Endothelial cell of umbilical vein (primary cell): ENCODE data around the gene CHRND. TPM values are rescaled to one million over a fixed set of nuclear protein-coding genes. Genes with fewer than 3 reads are reported as not detected.

Experiments
- BruUV-seq: library from RNA; stranded (reverse); fragments of 400-500 nt; replicated peaks from 2 replicates; lab custom pipeline; 2021; lab: Mats Ljungman, UMichigan
- CTCF ChIA-PET: fragments of 300-600, 350-600 bp; sonication (Branson Sonifier 250); formaldehyde crosslinking; loops from one replicate; lab custom pipeline; 2021; ENCODE audit warnings: antibody characterized with exemption, inconsistent platforms; lab: Charles Lee
- POLR2A ChIA-PET: fragments of 300-600, 350-600 bp; sonication (Branson Sonifier 250); formaldehyde crosslinking; loops from one replicate; lab custom pipeline; 2021; ENCODE audit warnings: antibody characterized with exemption, inconsistent platforms; lab: Charles Lee
- DNase-seq: peaks from one replicate; pipeline ENCODE4 v3.0.0-alpha.2; 2011; ENCODE audit warnings: low read depth, low spot score
- FAIRE-seq: peaks from 2 replicates; lab custom pipeline; 2011; peaks lifted over from hg19 to GRCh38; lab: Jason Lieb, UNC
- H2AFZ ChIP-seq: 2 replicates; pipeline ENCODE4 v1.6.0; 2012; ENCODE audit warnings: low read depth, low read length, control low read depth, inconsistent platforms
- H3K27ac ChIP-seq: 2 replicates; pipeline ENCODE4 v1.5.1; 2011; ENCODE audit warnings: low read depth, mild to moderate bottlenecking, control low read depth, low read length, moderate library complexity; ENCODE audit not compliant: insufficient read depth
- H3K27me3 ChIP-seq, 2 experiments: 2 replicates each; pipeline versions ENCODE4 v1.6.0 to v1.6.1; 2011; ENCODE audit warnings: low read length in 2 of 2, mixed read lengths in 1 of 2; ENCODE audit not compliant: control insufficient read depth in 2 of 2, insufficient read depth in 2 of 2
- H3K36me3 ChIP-seq, 2 experiments: 2 replicates in 1 of 2; 3 replicates in 1 of 2; pipeline ENCODE4 v1.5.1; 2011; ENCODE audit warnings: low read length in 2 of 2, mild to moderate bottlenecking in 1 of 2, moderate library complexity in 1 of 2; ENCODE audit not compliant: control insufficient read depth in 2 of 2, insufficient read depth in 2 of 2; ENCODE audit errors: extremely low read depth in 1 of 2
- H3K4me1 ChIP-seq: 3 replicates; pipeline ENCODE4 v1.5.1; 2011; ENCODE audit warnings: mild to moderate bottlenecking, low read length; ENCODE audit not compliant: control insufficient read depth, insufficient read depth; ENCODE audit errors: extremely low read depth
- H3K4me2 ChIP-seq: 2 replicates; pipeline ENCODE4 v1.6.1; 2011; ENCODE audit warnings: low read length, control low read depth, mixed read lengths; ENCODE audit not compliant: insufficient read depth
- H3K4me3 ChIP-seq, 3 experiments: fragments of 200-600 bp in 1 of 3; sonication (generic), shearing (Covaris generic) in 1 of 3; replicated peaks in 1 of 3; 2 replicates each; pipeline ENCODE4 v1.5.1; 2011 to 2016; ENCODE audit warnings: control low read depth in 3 of 3, low read length in 3 of 3, mild to moderate bottlenecking in 2 of 3, inconsistent platforms in 1 of 3, low read depth in 1 of 3, moderate library complexity in 1 of 3; ENCODE audit not compliant: insufficient read depth in 1 of 3
- H3K79me2 ChIP-seq: 2 replicates; pipeline ENCODE4 v1.6.0; 2012; ENCODE audit warnings: low read length, inconsistent platforms; ENCODE audit not compliant: control insufficient read depth, insufficient read depth
- H3K9ac ChIP-seq: replicated peaks from 2 replicates; pipeline ENCODE3; 2011; ENCODE audit warnings: low read length, control low read depth; ENCODE audit not compliant: insufficient read depth; ENCODE audit errors: extremely low read depth
- H3K9me1 ChIP-seq: replicated peaks from 3 replicates; pipeline ENCODE4 v1.6.0; 2011; ENCODE audit warnings: mild to moderate bottlenecking, low read length; ENCODE audit not compliant: control insufficient read depth, insufficient read depth; ENCODE audit errors: extremely low read depth
- H3K9me3 ChIP-seq: replicated peaks from 2 replicates; pipeline ENCODE4 v1.5.1; 2012; ENCODE audit warnings: low read length, inconsistent platforms; ENCODE audit not compliant: control insufficient read depth, insufficient read depth
- H4K20me1 ChIP-seq: replicated peaks from 2 replicates; pipeline ENCODE3; 2011; ENCODE audit warnings: mild to moderate bottlenecking, low read length; ENCODE audit not compliant: control insufficient read depth, insufficient read depth; ENCODE audit errors: extremely low read depth
- CTCF ChIP-seq, 2 donors: IDR thresholded peaks; 1 replicate in 1 of 2; 2 replicates in 1 of 2; pipeline ENCODE4 v1.5.1; 2011; ENCODE audit warnings: low read length in 2 of 2, mild to moderate bottlenecking in 2 of 2, moderate library complexity in 2 of 2, control low read depth in 1 of 2, inconsistent platforms in 1 of 2, low read depth in 1 of 2; ENCODE audit not compliant: insufficient read depth in 1 of 2; ENCODE audit errors: extremely low read depth in 1 of 2
- EZH2 ChIP-seq: IDR thresholded peaks from 2 replicates; pipeline ENCODE4 v1.6.1; 2012; ENCODE audit warnings: borderline replicate concordance, low read depth, mild to moderate bottlenecking, moderate library complexity, low read length, inconsistent platforms; ENCODE audit not compliant: severe bottlenecking
- FOS ChIP-seq: IDR thresholded peaks from 2 replicates; pipeline ENCODE4 v1.6.1; 2011; ENCODE audit warnings: mild to moderate bottlenecking, low read length, moderate library complexity, borderline replicate concordance; ENCODE audit not compliant: insufficient read depth
- GATA2 ChIP-seq: IDR thresholded peaks from 2 replicates; pipeline ENCODE4 v1.7.0; 2011; ENCODE audit warnings: low read depth, mild to moderate bottlenecking, moderate library complexity, mixed read lengths, low read length; ENCODE audit not compliant: insufficient read length, insufficient read depth
- JUN ChIP-seq: IDR thresholded peaks from 2 replicates; pipeline ENCODE4 v1.6.1; 2011; ENCODE audit warnings: borderline replicate concordance, low read depth; ENCODE audit not compliant: insufficient read length, insufficient read depth
- MAX ChIP-seq: IDR thresholded peaks from 2 replicates; pipeline ENCODE4 v1.6.1; 2011; ENCODE audit not compliant: insufficient read depth, insufficient read length
- MYC ChIP-seq: IDR thresholded peaks from one replicate; pipeline ENCODE4 v1.6.1; 2011; ENCODE audit warnings: mild to moderate bottlenecking, low read depth, low read length
- POLR2A ChIP-seq: IDR thresholded peaks from 2 replicates; pipeline ENCODE4 v1.6.1; 2012; ENCODE audit warnings: low read depth, mild to moderate bottlenecking, control low read depth, low read length
- POLR2AphosphoS5 ChIP-seq: IDR thresholded peaks from 2 replicates; pipeline ENCODE4 v1.6.1; 2012; ENCODE audit warnings: low read depth, mild to moderate bottlenecking, control low read depth, low read length, moderate library complexity; ENCODE audit not compliant: insufficient read depth
- dilution Hi-C: fragments of 300-500 bp; cut with MboI; formaldehyde crosslinking; loops from one replicate; pipeline ENCODE4 v1.15.0; 2019; ENCODE audit warnings: low sequenced_read_pairs; ENCODE audit not compliant: extremely low pct_ligation_motif_present
- intact Hi-C: fragments of 100-400 bp; cut with micrococcal nuclease; formaldehyde crosslinking; loops from one replicate; pipeline ENCODE4 v1.10.0; 2022
- polyA plus RNA-seq, 4 experiments: library from polyadenylated mRNA; depleted of rRNA in 3 of 4; stranded (reverse) in 3 of 4; unstranded in 1 of 4; fragments of >200 nt; gene quantifications; 2 replicates each; pipeline versions ENCODE4 v1.2.1 to v1.2.3, GENCODE V29; 2011 to 2012; ENCODE audit warnings: missing spikeins in 1 of 4
- total RNA-seq: library from RNA; stranded (reverse); gene quantifications from 2 replicates; pipeline ENCODE4 v1.2.3, GENCODE V29; 2021

The CHRND gene
- total and polyA plus RNA-seq, 2 donors (not counting 3 experiments of a cell fraction or from before 2014, with no cell fraction given): not detected

GRCh38 chr2:232576995-232577394 is 51.0 kb downstream of the CHRND start:
- BruUV-seq: no TSS peak
- dilution Hi-C loops (no loop called here), intact Hi-C loops (no loop called here)
- H3K27ac ChIP-seq: no peak overlapping the region
- H3K27me3 ChIP-seq: no peaks in the 10 kb centered on the region
- DNase-seq: no peak
- H3K4me2 ChIP-seq: no peak overlapping the region
- no peak overlapping the region for H3K4me3 ChIP-seq
- H3K9me3 ChIP-seq: no peaks in the 10 kb centered on the region
- no peak overlapping the region for H3K9ac ChIP-seq
- no peaks in the 10 kb centered on the region for H3K4me1 ChIP-seq
- no peak for TF ChIP-seq GATA2
- no peak for TF ChIP-seq JUN
- TF ChIP-seq MAX: no peak
- TF ChIP-seq FOS: no peak
- H2AFZ ChIP-seq: no peak overlapping the region
- H4K20me1 ChIP-seq: no peaks in the 10 kb centered on the region
- H3K36me3 ChIP-seq: peaks cover 4 to 16% of the 10 kb centered on the region in 2 experiments
- CTCF ChIA-PET: interaction anchor here (1.5 to 1.7 kb wide), 2 partner anchors 9 to 10 kb away, joined by 3 to 4 read pairs; no protein-coding TSS in a partner anchor
- no peak for FAIRE-seq
- no peaks in the 10 kb centered on the region for H3K9me1 ChIP-seq
- POLR2A ChIA-PET: no interaction called here
- H3K79me2 ChIP-seq: no peaks in the 10 kb centered on the region

GRCh38 chr2:232577841-232578240 is 51.9 kb downstream of the CHRND start:
- H3K9me1 ChIP-seq: no peaks in the 10 kb centered on the region
- H3K9me3 ChIP-seq: no peaks in the 10 kb centered on the region
- peaks cover under 1 to 16% of the 10 kb centered on the region in 2 experiments for H3K36me3 ChIP-seq
- H2AFZ ChIP-seq: no peak overlapping the region
- no peak overlapping the region for H3K4me2 ChIP-seq
- no TSS peak for BruUV-seq
- dilution Hi-C loops (no loop called here), intact Hi-C loops (no loop called here)
- FAIRE-seq (no peak), DNase-seq (no peak)
- no peak overlapping the region for H3K9ac ChIP-seq
- no peaks in the 10 kb centered on the region for H3K79me2 ChIP-seq
- no peak overlapping the region for H3K4me3 ChIP-seq
- no peak for TF ChIP-seq EZH2
- no peak for TF ChIP-seq POLR2AphosphoS5
- TF ChIP-seq MAX: no peak
- no peak for TF ChIP-seq FOS
- no peak for TF ChIP-seq MYC
- TF ChIP-seq CTCF (IDR thresholded peaks at IDR 0.05; ENCODE audit: extremely low read depth in 1 of 2, insufficient read depth in 1 of 2, low read depth in 1 of 2, low read length in 2 of 2): no peak
- TF ChIP-seq JUN: no peak
- TF ChIP-seq GATA2: no peak
- no peak for TF ChIP-seq POLR2A
- no peaks in the 10 kb centered on the region for H4K20me1 ChIP-seq
- POLR2A ChIA-PET: no interaction called here
- CTCF ChIA-PET: interaction anchor here (0.7 to 1.7 kb wide), 3 partner anchors 9 to 92 kb away, joined by 3 to 4 read pairs (median 3); no protein-coding TSS in a partner anchor
- no peaks in the 10 kb centered on the region for H3K27me3 ChIP-seq
- no peak overlapping the region for H3K27ac ChIP-seq
- H3K4me1 ChIP-seq: no peaks in the 10 kb centered on the region
